Mammary epithelial cell (primary cell): Measurements from ENCODE around the gene NEGR1.

Source experiments
- CTCF ChIP-seq, 2 donors: IDR thresholded peaks in 1 of 2; conservative IDR thresholded peaks in 1 of 2; 2 replicates each; pipeline ENCODE4 v1.5.1; 2011 to 2012; ENCODE audit warnings: inconsistent platforms in 2 of 2, low read length in 2 of 2, mild to moderate bottlenecking in 2 of 2, control low read depth in 1 of 2, low read depth in 1 of 2; ENCODE audit not compliant: insufficient read depth in 1 of 2; ENCODE audit errors: extremely low read depth in 1 of 2
- EZH2 ChIP-seq: IDR thresholded peaks from 2 replicates; pipeline ENCODE4 v1.6.1; 2012; ENCODE audit warnings: low read length, inconsistent platforms, borderline replicate concordance

- TF ChIP-seq CTCF (conservative IDR thresholded peaks at IDR 0.05 in 1 of 2, IDR thresholded peaks at IDR 0.05 in 1 of 2; ENCODE audit: extremely low read depth in 1 of 2, insufficient read depth in 1 of 2, low read depth in 1 of 2, low read length in 2 of 2): peak; percentile 70 to 79
- no peak for TF ChIP-seq EZH2
These were observed 760.6 kb downstream of the NEGR1 start for GRCh38 chr1:71521655-71522264.
